Esophagus squamous epithelium (tissue), 4 donors: ENCODE data around the gene RCHY1.
"Not testable (repeated sequence)": the region's sequence is repeated elsewhere in the genome, so short reads cannot be mapped to it uniquely, and the experiment has no call there.

ENCODE experiments used
- POLR2A ChIP-seq, 4 donors: fragments of 450-650 bp; IDR thresholded peaks; one replicate each; pipeline ENCODE4 v1.6.1; 2017; ENCODE audit warnings: antibody characterized with exemption in 4 of 4, mild to moderate bottlenecking in 4 of 4, moderate library complexity in 3 of 4
- TF ChIP-seq, protein P1 (sequence below), 6 experiments: fragments of 450-650 bp in 4 of 6; fragments of 200-600 bp in 2 of 6; sonication (generic) in 2 of 6; IDR thresholded peaks; one replicate each; pipeline ENCODE4 v1.5.1; 2016 to 2019; ENCODE audit warnings: antibody characterized with exemption in 6 of 6, mild to moderate bottlenecking in 4 of 6, moderate library complexity in 4 of 6

DNA sequence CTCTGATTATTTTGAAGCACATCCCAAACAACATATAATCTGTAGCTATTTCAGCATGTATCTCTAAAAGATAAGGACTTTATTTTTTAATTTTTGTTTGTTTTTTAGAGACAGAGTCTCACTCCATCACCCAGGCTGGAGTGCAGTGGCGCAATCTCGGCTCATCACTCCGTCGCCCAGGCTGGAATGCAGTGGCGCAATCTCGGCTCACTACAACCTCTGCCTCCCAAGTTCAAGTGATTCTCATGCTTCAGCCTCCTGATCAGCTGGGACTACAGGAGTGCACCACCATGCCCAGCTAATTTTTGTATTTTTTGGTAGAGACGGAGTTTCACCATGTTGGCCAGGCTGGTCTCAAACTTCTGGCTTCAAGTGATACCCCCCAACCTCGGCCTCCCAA, 30.0 kb upstream of the RCHY1 start:
- TF ChIP-seq, protein P1, sequence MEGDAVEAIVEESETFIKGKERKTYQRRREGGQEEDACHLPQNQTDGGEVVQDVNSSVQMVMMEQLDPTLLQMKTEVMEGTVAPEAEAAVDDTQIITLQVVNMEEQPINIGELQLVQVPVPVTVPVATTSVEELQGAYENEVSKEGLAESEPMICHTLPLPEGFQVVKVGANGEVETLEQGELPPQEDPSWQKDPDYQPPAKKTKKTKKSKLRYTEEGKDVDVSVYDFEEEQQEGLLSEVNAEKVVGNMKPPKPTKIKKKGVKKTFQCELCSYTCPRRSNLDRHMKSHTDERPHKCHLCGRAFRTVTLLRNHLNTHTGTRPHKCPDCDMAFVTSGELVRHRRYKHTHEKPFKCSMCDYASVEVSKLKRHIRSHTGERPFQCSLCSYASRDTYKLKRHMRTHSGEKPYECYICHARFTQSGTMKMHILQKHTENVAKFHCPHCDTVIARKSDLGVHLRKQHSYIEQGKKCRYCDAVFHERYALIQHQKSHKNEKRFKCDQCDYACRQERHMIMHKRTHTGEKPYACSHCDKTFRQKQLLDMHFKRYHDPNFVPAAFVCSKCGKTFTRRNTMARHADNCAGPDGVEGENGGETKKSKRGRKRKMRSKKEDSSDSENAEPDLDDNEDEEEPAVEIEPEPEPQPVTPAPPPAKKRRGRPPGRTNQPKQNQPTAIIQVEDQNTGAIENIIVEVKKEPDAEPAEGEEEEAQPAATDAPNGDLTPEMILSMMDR (IDR thresholded peaks at IDR 0.05), result not testable (repeated sequence)
- TF ChIP-seq POLR2A (IDR thresholded peaks at IDR 0.05), result not testable (repeated sequence)
